HEK293T (cell line): Measurements from ENCODE around the gene BMPR1B.

Experiments
- ARNT ChIP-seq: fragments of 450-650 bp; IDR thresholded peaks from 2 replicates; pipeline ENCODE4 v1.6.1; 2017; ENCODE audit warnings: mild to moderate bottlenecking
- ELF4 ChIP-seq: fragments of 450-650 bp; IDR thresholded peaks from 2 replicates; pipeline ENCODE4 v1.6.1; 2017; ENCODE audit warnings: antibody characterized with exemption
- FOXA1 ChIP-seq: fragments of 450-650 bp; IDR thresholded peaks from 2 replicates; pipeline ENCODE4 v1.6.1; 2016; ENCODE audit warnings: mild to moderate bottlenecking
- FOXK2 ChIP-seq: fragments of 450-650 bp; IDR thresholded peaks from 2 replicates; pipeline ENCODE4 v1.6.1; 2016; ENCODE audit warnings: mild to moderate bottlenecking
- FOXM1 ChIP-seq: fragments of 450-650 bp; IDR thresholded peaks from 2 replicates; pipeline ENCODE4 v1.6.1; 2017; ENCODE audit warnings: mild to moderate bottlenecking, borderline replicate concordance
- HDGF ChIP-seq: fragments of 450-650 bp; IDR thresholded peaks from 2 replicates; pipeline ENCODE4 v1.6.1; 2017; ENCODE audit warnings: antibody characterized with exemption, borderline replicate concordance
- LEF1 ChIP-seq: fragments of 450-650 bp; IDR thresholded peaks from 2 replicates; pipeline ENCODE4 v1.6.1; 2017; ENCODE audit warnings: mild to moderate bottlenecking, borderline replicate concordance
- SP1 ChIP-seq: fragments of 450-650 bp; IDR thresholded peaks from 2 replicates; pipeline ENCODE4 v1.6.1; 2017
- ZNF384 ChIP-seq: fragments of 450-650 bp; IDR thresholded peaks from 2 replicates; pipeline ENCODE4 v1.6.1; 2016
- TF ChIP-seq, protein P1 (sequence below): fragments of 450-650 bp; IDR thresholded peaks from 2 replicates; pipeline ENCODE4 v1.6.1; 2016

DNA sequence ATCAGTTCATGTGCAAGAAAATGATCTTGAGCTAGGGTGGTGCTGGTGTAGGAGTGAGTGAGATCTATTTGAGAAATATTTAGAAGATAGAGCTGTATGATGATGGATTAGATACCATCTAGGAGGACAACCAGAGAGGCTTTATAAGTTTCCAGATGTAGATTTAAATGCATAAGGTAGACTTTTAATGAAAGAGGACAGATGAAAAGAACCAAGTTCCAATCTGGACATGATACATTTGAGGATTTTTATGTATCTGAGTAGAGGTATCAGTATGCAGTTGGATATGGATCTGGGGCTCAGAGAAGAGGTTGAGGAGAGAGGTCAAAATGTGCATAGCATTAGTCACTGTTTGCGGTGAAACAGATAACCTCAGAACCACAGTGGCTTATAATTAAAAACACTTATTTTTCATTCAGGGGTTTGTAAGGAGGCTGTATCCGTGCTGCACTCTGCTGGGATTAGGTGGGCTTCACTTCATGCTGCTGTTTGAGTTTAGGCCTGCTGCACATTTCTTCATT lies 348.7 kb downstream of the BMPR1B start:
- no peak for TF ChIP-seq FOXM1
- no peak for TF ChIP-seq FOXK2
- TF ChIP-seq, protein P1, sequence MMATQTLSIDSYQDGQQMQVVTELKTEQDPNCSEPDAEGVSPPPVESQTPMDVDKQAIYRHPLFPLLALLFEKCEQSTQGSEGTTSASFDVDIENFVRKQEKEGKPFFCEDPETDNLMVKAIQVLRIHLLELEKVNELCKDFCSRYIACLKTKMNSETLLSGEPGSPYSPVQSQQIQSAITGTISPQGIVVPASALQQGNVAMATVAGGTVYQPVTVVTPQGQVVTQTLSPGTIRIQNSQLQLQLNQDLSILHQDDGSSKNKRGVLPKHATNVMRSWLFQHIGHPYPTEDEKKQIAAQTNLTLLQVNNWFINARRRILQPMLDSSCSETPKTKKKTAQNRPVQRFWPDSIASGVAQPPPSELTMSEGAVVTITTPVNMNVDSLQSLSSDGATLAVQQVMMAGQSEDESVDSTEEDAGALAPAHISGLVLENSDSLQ = no peak
- TF ChIP-seq LEF1 = no peak
- no peak for TF ChIP-seq ELF4
- no peak for TF ChIP-seq ARNT
- TF ChIP-seq HDGF = no peak
- TF ChIP-seq SP1 = no peak
- no peak for TF ChIP-seq FOXA1
- no peak for TF ChIP-seq ZNF384
